MM.1S (cell line): ENCODE results near the gene DMTF1.
"Not testable (repeated sequence)": the region's sequence is repeated elsewhere in the genome, so short reads cannot be mapped to it uniquely, and the experiment has no call there.

Experiments used
- DNase-seq: peaks from one replicate; pipeline ENCODE4 v3.0.0-alpha.2; 2015
- H2AFZ ChIP-seq: fragments of 300-600 bp; sonication (generic); 2 replicates; pipeline ENCODE4 v1.6.0; 2016; ENCODE audit warnings: antibody characterized with exemption, low read length
- H3F3A ChIP-seq: fragments of 300-600 bp; sonication (generic); 2 replicates; pipeline ENCODE4 v1.6.1; 2016; ENCODE audit warnings: mild to moderate bottlenecking, antibody characterized with exemption, low read length, moderate library complexity, mixed read lengths; ENCODE audit not compliant: insufficient read depth
- H3K27ac ChIP-seq: fragments of 300-600 bp; sonication (generic); 2 replicates; pipeline ENCODE4 v1.5.1; 2016; ENCODE audit warnings: mild to moderate bottlenecking, low read length
- H3K27me3 ChIP-seq: fragments of 300-600 bp; sonication (generic); replicated peaks from 2 replicates; pipeline ENCODE4 v1.6.0; 2016; ENCODE audit warnings: low read length; ENCODE audit not compliant: insufficient read depth
- H3K36me3 ChIP-seq: fragments of 300-600 bp; sonication (generic); replicated peaks from 2 replicates; pipeline ENCODE4 v1.6.1; 2016; ENCODE audit warnings: mild to moderate bottlenecking, low read length, mixed read lengths; ENCODE audit not compliant: insufficient read depth
- H3K4me1 ChIP-seq: fragments of 300-600 bp; sonication (generic); 2 replicates; pipeline ENCODE4 v1.6.1; 2016; ENCODE audit warnings: low read length, mixed read lengths
- H3K4me2 ChIP-seq: fragments of 300-600 bp; sonication (generic); 2 replicates; pipeline ENCODE4 v1.6.0; 2016; ENCODE audit warnings: low read depth, low read length
- H3K4me3 ChIP-seq: fragments of 300-600 bp; sonication (generic); 2 replicates; pipeline ENCODE4 v1.5.1; 2016; ENCODE audit warnings: low read length, mixed read lengths
- H3K79me2 ChIP-seq: fragments of 300-600 bp; sonication (generic); 2 replicates; pipeline ENCODE4 v1.6.1; 2016; ENCODE audit warnings: mixed run types, low read length, mixed read lengths
- H3K9ac ChIP-seq: fragments of 300-600 bp; sonication (generic); 2 replicates; pipeline ENCODE4 v1.6.1; 2016; ENCODE audit warnings: low read length, mixed read lengths
- H3K9me2 ChIP-seq: fragments of 300-600 bp; sonication (generic); replicated peaks from 2 replicates; pipeline ENCODE4 v1.6.1; 2016; ENCODE audit warnings: mild to moderate bottlenecking, low read length, mixed read lengths; ENCODE audit not compliant: insufficient read depth
- H3K9me3 ChIP-seq: fragments of 300-600 bp; sonication (generic); replicated peaks from 2 replicates; pipeline ENCODE4 v1.6.1; 2016; ENCODE audit warnings: mild to moderate bottlenecking, low read length, mixed read lengths; ENCODE audit not compliant: insufficient read depth
- H4K20me1 ChIP-seq: fragments of 300-600 bp; sonication (generic); 2 replicates; pipeline ENCODE4 v1.6.1; 2016; ENCODE audit warnings: mild to moderate bottlenecking, low read length, moderate library complexity, mixed read lengths; ENCODE audit not compliant: insufficient read depth
- EZH2 ChIP-seq: fragments of 300-600 bp; sonication (generic); optimal IDR thresholded peaks from 2 replicates; pipeline ENCODE3; 2017; ENCODE audit warnings: low read depth, mild to moderate bottlenecking, antibody characterized with exemption, low read length, mixed read lengths
- EZH2phosphoT487 ChIP-seq: fragments of 300-600 bp; sonication (generic); IDR thresholded peaks from 2 replicates; pipeline ENCODE4 v1.6.1; 2018; ENCODE audit warnings: antibody characterized with exemption, low read length
- TF ChIP-seq, protein P1 (sequence below): fragments of 300-600 bp; sonication (generic); IDR thresholded peaks from 2 replicates; pipeline ENCODE4 v1.5.1; 2016; ENCODE audit warnings: antibody characterized with exemption, low read length, mixed read lengths

DMTF1 gene

DNA sequence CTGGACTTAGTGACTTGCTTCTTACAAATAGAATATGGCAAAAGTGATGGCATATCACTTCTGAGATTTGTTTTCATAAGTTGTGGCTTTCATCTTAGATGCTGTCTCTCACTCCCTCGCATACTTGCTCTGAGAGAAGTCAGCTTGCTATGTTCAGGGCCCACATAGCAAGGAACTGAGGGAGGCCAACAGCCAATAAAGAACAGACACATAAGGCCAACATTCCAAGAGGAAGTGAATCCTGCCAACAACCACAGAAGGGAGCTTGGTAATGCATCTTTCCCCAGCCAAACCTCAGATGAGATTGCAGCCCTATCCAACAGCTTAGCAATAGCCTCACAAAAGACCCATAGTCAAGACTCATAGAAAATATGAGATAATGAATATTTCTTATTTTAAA is 39.2 kb upstream of the DMTF1 start:
- Histone ChIP-seq H3K36me3 (no peaks in the 10 kb centered on the region), H2AFZ (no peak overlapping the region), H4K20me1 (no peaks in the 10 kb centered on the region), H3K9ac (no peak overlapping the region), H3F3A (no peaks in the 10 kb centered on the region), H3K4me2 (no peak overlapping the region), H3K27ac (no peak overlapping the region), H3K9me2 (no peaks in the 10 kb centered on the region), H3K27me3 (no peaks in the 10 kb centered on the region), H3K9me3 (no peaks in the 10 kb centered on the region), H3K79me2 (no peaks in the 10 kb centered on the region), H3K4me3 (no peak overlapping the region), H3K4me1 (no peaks in the 10 kb centered on the region)
- no peak for TF ChIP-seq EZH2
- TF ChIP-seq, protein P1, sequence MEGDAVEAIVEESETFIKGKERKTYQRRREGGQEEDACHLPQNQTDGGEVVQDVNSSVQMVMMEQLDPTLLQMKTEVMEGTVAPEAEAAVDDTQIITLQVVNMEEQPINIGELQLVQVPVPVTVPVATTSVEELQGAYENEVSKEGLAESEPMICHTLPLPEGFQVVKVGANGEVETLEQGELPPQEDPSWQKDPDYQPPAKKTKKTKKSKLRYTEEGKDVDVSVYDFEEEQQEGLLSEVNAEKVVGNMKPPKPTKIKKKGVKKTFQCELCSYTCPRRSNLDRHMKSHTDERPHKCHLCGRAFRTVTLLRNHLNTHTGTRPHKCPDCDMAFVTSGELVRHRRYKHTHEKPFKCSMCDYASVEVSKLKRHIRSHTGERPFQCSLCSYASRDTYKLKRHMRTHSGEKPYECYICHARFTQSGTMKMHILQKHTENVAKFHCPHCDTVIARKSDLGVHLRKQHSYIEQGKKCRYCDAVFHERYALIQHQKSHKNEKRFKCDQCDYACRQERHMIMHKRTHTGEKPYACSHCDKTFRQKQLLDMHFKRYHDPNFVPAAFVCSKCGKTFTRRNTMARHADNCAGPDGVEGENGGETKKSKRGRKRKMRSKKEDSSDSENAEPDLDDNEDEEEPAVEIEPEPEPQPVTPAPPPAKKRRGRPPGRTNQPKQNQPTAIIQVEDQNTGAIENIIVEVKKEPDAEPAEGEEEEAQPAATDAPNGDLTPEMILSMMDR, result no peak
- no peak for TF ChIP-seq EZH2phosphoT487
- no peak for DNase-seq

DNA sequence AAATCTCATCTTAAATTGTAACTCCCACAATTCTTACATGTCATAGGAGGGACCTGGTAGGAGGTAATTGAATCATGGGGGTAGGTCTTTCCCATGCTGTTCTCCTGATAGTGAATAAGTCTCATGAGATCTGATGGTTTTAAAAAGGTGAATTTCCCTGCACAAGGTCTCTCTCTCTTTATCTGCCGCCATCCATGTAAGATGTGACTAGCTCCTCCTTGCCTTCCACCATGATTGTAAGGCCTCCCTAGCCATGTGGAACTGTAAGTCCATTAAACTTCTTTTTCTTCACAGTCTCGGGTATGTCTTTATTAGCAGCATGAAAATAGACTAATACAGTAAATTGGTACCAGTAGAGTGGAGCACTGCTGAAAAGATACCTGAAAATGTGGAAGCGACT is 38.3 kb upstream of the DMTF1 start:
- not testable (repeated sequence) for H3K9me3 ChIP-seq, DNase-seq, H3K4me3 ChIP-seq, H2AFZ ChIP-seq, H3K9ac ChIP-seq, H3F3A ChIP-seq, H3K27me3 ChIP-seq, H4K20me1 ChIP-seq, H3K36me3 ChIP-seq, H3K9me2 ChIP-seq, H3K4me1 ChIP-seq, H3K4me2 ChIP-seq, H3K79me2 ChIP-seq, H3K27ac ChIP-seq

DNA sequence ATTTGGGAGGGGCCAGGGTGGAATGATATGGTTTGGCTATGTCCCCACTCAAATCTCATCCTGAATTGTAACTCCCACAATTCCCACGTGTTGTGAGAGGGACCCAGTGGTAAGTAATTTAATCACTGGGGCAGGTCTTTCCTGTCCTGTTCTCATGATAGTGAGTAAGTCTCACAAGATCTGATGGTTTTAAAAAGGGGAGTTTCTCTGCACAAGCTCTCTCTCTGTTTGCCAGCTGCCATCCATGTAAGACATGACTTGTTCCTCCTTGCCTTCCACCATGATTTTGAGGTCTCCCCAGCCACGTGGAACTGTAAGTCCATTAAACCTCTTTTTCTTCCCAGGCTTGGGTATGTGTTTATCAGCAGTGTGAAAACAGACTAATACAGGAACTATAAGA is 36.5 kb upstream of the DMTF1 start:
- not testable (repeated sequence) for H3K36me3 ChIP-seq, H3K27me3 ChIP-seq, H3K9ac ChIP-seq, H4K20me1 ChIP-seq, H3K4me3 ChIP-seq, H3K27ac ChIP-seq, H3K4me2 ChIP-seq, H3K9me2 ChIP-seq, H3K9me3 ChIP-seq, H3K4me1 ChIP-seq, H3F3A ChIP-seq, DNase-seq, H3K79me2 ChIP-seq, H2AFZ ChIP-seq

DNA sequence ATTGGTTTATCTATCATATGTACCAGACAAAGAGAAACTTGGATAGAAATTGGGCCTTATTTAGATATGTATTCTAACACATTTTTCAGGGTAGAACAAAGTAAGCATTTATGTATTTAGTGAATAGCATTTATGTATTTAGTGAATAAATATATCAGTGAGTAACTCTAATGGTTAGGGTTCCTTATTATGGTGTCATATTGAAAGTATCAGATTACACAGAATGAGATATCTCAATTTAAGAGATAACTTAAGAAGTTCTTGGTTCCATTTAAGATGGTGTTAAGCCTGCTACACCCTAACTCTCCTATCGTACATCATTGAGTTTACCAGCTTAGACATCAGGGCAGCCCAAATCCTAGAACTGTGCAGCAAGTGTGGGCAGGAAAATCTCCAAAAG is 35.9 kb upstream of the DMTF1 start:
- no peaks in the 10 kb centered on the region for H3K79me2 ChIP-seq

More for the DNA sequence above, 35.9 kb upstream of the DMTF1 start:
- Histone ChIP-seq H3K27me3 (no peaks in the 10 kb centered on the region), H3K4me2 (no peak overlapping the region), H4K20me1 (no peaks in the 10 kb centered on the region), H3K9me3 (no peaks in the 10 kb centered on the region), H3K36me3 (no peaks in the 10 kb centered on the region), H3K9me2 (no peaks in the 10 kb centered on the region), H3K4me1 (no peaks in the 10 kb centered on the region), H3F3A (no peaks in the 10 kb centered on the region), H2AFZ (no peak overlapping the region), H3K27ac (no peak overlapping the region), H3K9ac (no peak overlapping the region), H3K4me3 (no peak overlapping the region)
- DNase-seq, result no peak
- TF ChIP-seq EZH2phosphoT487 (no peak), EZH2 (no peak)
- TF ChIP-seq, protein P1, result no peak
